ENCODE data around the gene ADK. TPM values are rescaled to one million over a fixed set of nuclear protein-coding genes. Genes with fewer than 3 reads are reported as not detected.

The ADK gene
- total RNA-seq, 1 donor from 2014 or later: 13.1 TPM

- no peak for DNase-seq (ENCODE audit: low spot score)
- Mint-ChIP-seq H3K4me1 (ENCODE audit: unreplicated experiment) (no peaks in the 10 kb centered on the region), H3K27me3 (ENCODE audit: unreplicated experiment) (no peaks in the 10 kb centered on the region), H3K9me3 (ENCODE audit: unreplicated experiment) (no peaks in the 10 kb centered on the region), H3K36me3 (ENCODE audit: low read depth, unreplicated experiment) (no peaks in the 10 kb centered on the region), H3K27ac (ENCODE audit: unreplicated experiment) (no peak overlapping the region), H3K4me3 (ENCODE audit: unreplicated experiment) (no peak overlapping the region)
- TF ChIP-seq CTCF (IDR thresholded peaks at IDR 0.05; ENCODE audit: unreplicated experiment): no peak
These were observed 445.7 kb downstream of the ADK start for GRCh38 chr10:74596713-74597112.

GRCh38 chr10:74598891-74599566, 448.0 kb downstream of the ADK start:
- no peaks in the 10 kb centered on the region for H3K36me3 Mint-ChIP-seq (ENCODE audit: low read depth, unreplicated experiment)
- peaks cover 3% of the 10 kb centered on the region for H3K27me3 Mint-ChIP-seq (ENCODE audit: unreplicated experiment)
- no peak overlapping the region for H3K27ac Mint-ChIP-seq (ENCODE audit: unreplicated experiment)
- TF ChIP-seq CTCF (IDR thresholded peaks at IDR 0.05; ENCODE audit: unreplicated experiment): no peak
- no peaks in the 10 kb centered on the region for H3K9me3 Mint-ChIP-seq (ENCODE audit: unreplicated experiment)
- DNase-seq (ENCODE audit: low spot score): no peak
- no peaks in the 10 kb centered on the region for H3K4me1 Mint-ChIP-seq (ENCODE audit: unreplicated experiment)
- no peak overlapping the region for H3K4me3 Mint-ChIP-seq (ENCODE audit: unreplicated experiment)

GRCh38 chr10:74599672-74600071, 448.7 kb downstream of the ADK start:
- H3K9me3 Mint-ChIP-seq (ENCODE audit: unreplicated experiment): no peaks in the 10 kb centered on the region
- H3K27me3 Mint-ChIP-seq (ENCODE audit: unreplicated experiment): peaks cover 3% of the 10 kb centered on the region
- no peaks in the 10 kb centered on the region for H3K4me1 Mint-ChIP-seq (ENCODE audit: unreplicated experiment)
- H3K36me3 Mint-ChIP-seq (ENCODE audit: low read depth, unreplicated experiment): no peaks in the 10 kb centered on the region
- no peak for TF ChIP-seq CTCF (IDR thresholded peaks at IDR 0.05; ENCODE audit: unreplicated experiment)
- no peak overlapping the region for H3K27ac Mint-ChIP-seq (ENCODE audit: unreplicated experiment)
- no peak for DNase-seq (ENCODE audit: low spot score)
- H3K4me3 Mint-ChIP-seq (ENCODE audit: unreplicated experiment): no peak overlapping the region

- Mint-ChIP-seq H3K9me3 (ENCODE audit: unreplicated experiment) (peaks cover 3% of the 10 kb centered on the region), H3K27ac (ENCODE audit: unreplicated experiment) (no peak overlapping the region), H3K4me3 (ENCODE audit: unreplicated experiment) (no peak overlapping the region), H3K27me3 (ENCODE audit: unreplicated experiment) (peaks cover 3% of the 10 kb centered on the region), H3K4me1 (ENCODE audit: unreplicated experiment) (no peaks in the 10 kb centered on the region), H3K36me3 (ENCODE audit: low read depth, unreplicated experiment) (no peaks in the 10 kb centered on the region)
- no peak for DNase-seq (ENCODE audit: low spot score)
- no peak for TF ChIP-seq CTCF (IDR thresholded peaks at IDR 0.05; ENCODE audit: unreplicated experiment)
These were observed 449.1 kb downstream of the ADK start for GRCh38 chr10:74600170-74600569.

GRCh38 chr10:74602576-74602975, 451.6 kb downstream of the ADK start:
- Mint-ChIP-seq H3K4me3 (ENCODE audit: unreplicated experiment) (no peak overlapping the region), H3K4me1 (ENCODE audit: unreplicated experiment) (no peaks in the 10 kb centered on the region)
- DNase-seq (ENCODE audit: low spot score): no peak

More at GRCh38 chr10:74602576-74602975, 451.6 kb downstream of the ADK start:
- Mint-ChIP-seq H3K36me3 (ENCODE audit: low read depth, unreplicated experiment) (no peaks in the 10 kb centered on the region), H3K27ac (ENCODE audit: unreplicated experiment) (no peak overlapping the region), H3K9me3 (ENCODE audit: unreplicated experiment) (peaks cover 4% of the 10 kb centered on the region), H3K27me3 (ENCODE audit: unreplicated experiment) (peaks cover 3% of the 10 kb centered on the region)
- TF ChIP-seq CTCF (IDR thresholded peaks at IDR 0.05; ENCODE audit: unreplicated experiment): no peak

All from endothelial cell (in vitro differentiated cells).